Thoracic aorta (tissue), 2 donors: ENCODE measurements around the gene M1AP. TPM values are rescaled to one million over a fixed set of nuclear protein-coding genes. Genes with fewer than 3 reads are reported as not detected.
A peak's percentile ranks its signal among the peaks of the same experiment; 100 is the strongest.

ENCODE experiments used
- ATAC-seq: fragments of 150-250 bp; one replicate; pipeline ENCODE4 v1.8.0; 2017; ENCODE audit warnings: low read depth; ENCODE audit not compliant: insufficient number of reproducible peaks, low FRiP score
- DNase-seq: peaks from one replicate; pipeline ENCODE4 v3.0.0-alpha.2; 2020; ENCODE audit warnings: low spot score
- H3K27ac ChIP-seq, 2 donors: fragments of 200-600 bp; sonication (generic); 1 replicate in 1 of 2; 2 replicates in 1 of 2; pipeline ENCODE4 v1.5.1; 2016; ENCODE audit warnings: mild to moderate bottlenecking in 2 of 2, moderate library complexity in 2 of 2
- H3K27me3 ChIP-seq: fragments of 200-600 bp; sonication (generic); replicated peaks from 2 replicates; pipeline ENCODE4 v1.6.0; 2016; ENCODE audit warnings: mild to moderate bottlenecking; ENCODE audit not compliant: insufficient read depth
- H3K36me3 ChIP-seq: fragments of 200-600 bp; sonication (generic); one replicate; pipeline ENCODE4 v1.5.1; 2016
- H3K4me1 ChIP-seq, 2 donors: fragments of 200-600 bp; sonication (generic); 1 replicate in 1 of 2; 2 replicates in 1 of 2; pipeline versions ENCODE4 v1.5.1 to v1.6.0; 2016; ENCODE audit warnings: low read depth in 2 of 2, mild to moderate bottlenecking in 1 of 2; ENCODE audit not compliant: control insufficient read depth in 1 of 2
- H3K4me3 ChIP-seq: fragments of 200-600 bp; sonication (generic); 2 replicates; pipeline ENCODE4 v1.5.1; 2016; ENCODE audit warnings: mild to moderate bottlenecking
- H3K9me3 ChIP-seq: fragments of 200-600 bp; sonication (generic); 2 replicates; pipeline ENCODE4 v1.5.1; 2016
- CTCF ChIP-seq: fragments of 200-600 bp; sonication (generic); IDR thresholded peaks from one replicate; pipeline ENCODE4 v1.5.1; 2019; ENCODE audit warnings: antibody characterized with exemption
- total RNA-seq, 2 donors: library from RNA; depleted of rRNA; stranded (reverse); fragments of >200 nt; gene quantifications; one replicate each; pipeline versions ENCODE4 v1.1.0 to v1.2.3, GENCODE V29; 2016

M1AP gene
- total RNA-seq, 2 donors from 2014 or later: 4.5 TPM; not detected in 1

GRCh38 chr2:74548285-74548899 lies 99.7 kb downstream of the M1AP start:
- peak overlapping the region; percentile 88 for H3K4me3 ChIP-seq
- no peaks in the 10 kb centered on the region for H3K9me3 ChIP-seq
- ATAC-seq: no peak
- no peaks in the 10 kb centered on the region for H3K36me3 ChIP-seq
- H3K27me3 ChIP-seq: no peaks in the 10 kb centered on the region
- H3K27ac ChIP-seq: peak overlapping the region in 1 of 2 donors; percentile 41
- peaks cover 7 to 27% of the 10 kb centered on the region in 2 donors for H3K4me1 ChIP-seq
- TF ChIP-seq CTCF: no peak
- no peak for DNase-seq

- H3K4me3 ChIP-seq: no peak overlapping the region
- peaks cover 7 to 14% of the 10 kb centered on the region in 2 donors for H3K4me1 ChIP-seq
- H3K27me3 ChIP-seq: no peaks in the 10 kb centered on the region
- DNase-seq (no peak), ATAC-seq (no peak)
- H3K9me3 ChIP-seq: no peaks in the 10 kb centered on the region
- H3K36me3 ChIP-seq: no peaks in the 10 kb centered on the region
- no peak for TF ChIP-seq CTCF
- H3K27ac ChIP-seq: no peak overlapping the region
Measured at GRCh38 chr2:74546004-74546403, 102.1 kb downstream of the M1AP start.

GRCh38 chr2:74544634-74545033 lies 103.5 kb downstream of the M1AP start:
- Histone ChIP-seq H3K36me3 (no peaks in the 10 kb centered on the region), H3K9me3 (no peaks in the 10 kb centered on the region), H3K27me3 (no peaks in the 10 kb centered on the region), H3K4me1 (peaks cover 6 to 12% of the 10 kb centered on the region in 2 donors), H3K4me3 (no peak overlapping the region), H3K27ac (no peak overlapping the region)
- no peak for ATAC-seq
- TF ChIP-seq CTCF: no peak
- DNase-seq: no peak

GRCh38 chr2:74542978-74543377 lies 105.2 kb downstream of the M1AP start:
- no peaks in the 10 kb centered on the region for H3K27me3 ChIP-seq
- no peak overlapping the region for H3K4me3 ChIP-seq
- TF ChIP-seq CTCF: no peak
- H3K4me1 ChIP-seq: no peaks in the 10 kb centered on the region
- DNase-seq: no peak
- ATAC-seq: no peak
- no peaks in the 10 kb centered on the region for H3K36me3 ChIP-seq
- no peaks in the 10 kb centered on the region for H3K9me3 ChIP-seq
- H3K27ac ChIP-seq: no peak overlapping the region

- no peak overlapping the region for H3K27ac ChIP-seq
- ATAC-seq (no peak), DNase-seq (no peak)
- TF ChIP-seq CTCF: no peak
- no peak overlapping the region for H3K4me3 ChIP-seq
- H3K9me3 ChIP-seq: no peaks in the 10 kb centered on the region
- no peaks in the 10 kb centered on the region for H3K4me1 ChIP-seq
- no peaks in the 10 kb centered on the region for H3K36me3 ChIP-seq
- H3K27me3 ChIP-seq: no peaks in the 10 kb centered on the region
Measured at GRCh38 chr2:74540291-74540690, 107.8 kb downstream of the M1AP start.
